GDM1 (cell line): Measurements from ENCODE around the gene KTI12.
"Not testable (repeated sequence)": the region's sequence is repeated elsewhere in the genome, so short reads cannot be mapped to it uniquely, and the experiment has no call there.

Experiments used
- DNase-seq: peaks from one replicate; lab custom pipeline; 2025; lab: John Stamatoyannopoulos, UW

The KTI12 gene

GRCh38 chr1:52033190-52034049, at the start of gene KTI12:
KTI12 (minus strand) TSS chr1:52033810; CDS start chr1:52033761, 49 bp downstream.
- peak; percentile 81 for DNase-seq

GRCh38 chr1:52080014-52080415, 46.4 kb upstream of the KTI12 start:
- no peak for DNase-seq

- DNase-seq: not testable (repeated sequence)
Observed at GRCh38 chr1:52077277-52077676, 43.7 kb upstream of the KTI12 start.

GRCh38 chr1:52072291-52072690, 38.7 kb upstream of the KTI12 start:
- no peak for DNase-seq

GRCh38 chr1:52070704-52071103, 37.1 kb upstream of the KTI12 start:
- DNase-seq: no peak

- DNase-seq: no peak
Observed at GRCh38 chr1:52063192-52063591, 29.6 kb upstream of the KTI12 start.

GRCh38 chr1:52060822-52061221, 27.2 kb upstream of the KTI12 start:
- no peak for DNase-seq

- DNase-seq: no peak
Observed at GRCh38 chr1:52059888-52060287, 26.3 kb upstream of the KTI12 start.

GRCh38 chr1:52059321-52059720, 25.7 kb upstream of the KTI12 start:
- DNase-seq: no peak

GRCh38 chr1:52057876-52058415, 24.3 kb upstream of the KTI12 start:
- no peak for DNase-seq

- DNase-seq: no peak
Observed at GRCh38 chr1:52057255-52057654, 23.6 kb upstream of the KTI12 start.

GRCh38 chr1:52056937-52057231, 23.3 kb upstream of the KTI12 start:
- DNase-seq: no peak

GRCh38 chr1:52056163-52056936, 22.7 kb upstream of the KTI12 start, which contains the start of gene BTF3L4:
BTF3L4 (plus strand) TSS chr1:52056295; CDS start chr1:52059848, 3,553 bp downstream.
- DNase-seq: peak; percentile 91

- DNase-seq: no peak
Observed at GRCh38 chr1:52055866-52056162, 22.2 kb upstream of the KTI12 start.

GRCh38 chr1:52055066-52055865, 21.7 kb upstream of the KTI12 start, which contains the start of gene TXNDC12:
TXNDC12 (minus strand) TSS chr1:52055191; CDS start chr1:52055096, 95 bp downstream.
- peak; percentile 74 for DNase-seq

- no peak for DNase-seq
Observed at GRCh38 chr1:52054496-52055065, 21.0 kb upstream of the KTI12 start.

GRCh38 chr1:52053862-52054261, 20.3 kb upstream of the KTI12 start:
- DNase-seq: no peak

- DNase-seq: not testable (repeated sequence)
Observed at GRCh38 chr1:52049337-52049736, 15.7 kb upstream of the KTI12 start.

- not testable (repeated sequence) for DNase-seq
Observed at GRCh38 chr1:52045666-52046195, 12.1 kb upstream of the KTI12 start.

- no peak for DNase-seq
Observed at GRCh38 chr1:52045236-52045635, 11.6 kb upstream of the KTI12 start.

GRCh38 chr1:52041551-52042185, 8.1 kb upstream of the KTI12 start:
- DNase-seq: no peak
